ENCODE measurements around the gene VEZF1. TPM values are rescaled to one million over a fixed set of nuclear protein-coding genes. Genes with fewer than 3 reads are reported as not detected.
"Not testable (repeated sequence)": the region's sequence is repeated elsewhere in the genome, so short reads cannot be mapped to it uniquely, and the experiment has no call there.

The VEZF1 gene
- total and polyA plus RNA-seq, 9 donors = 31.6 to 83.5 (median 71.7) TPM

DNA sequence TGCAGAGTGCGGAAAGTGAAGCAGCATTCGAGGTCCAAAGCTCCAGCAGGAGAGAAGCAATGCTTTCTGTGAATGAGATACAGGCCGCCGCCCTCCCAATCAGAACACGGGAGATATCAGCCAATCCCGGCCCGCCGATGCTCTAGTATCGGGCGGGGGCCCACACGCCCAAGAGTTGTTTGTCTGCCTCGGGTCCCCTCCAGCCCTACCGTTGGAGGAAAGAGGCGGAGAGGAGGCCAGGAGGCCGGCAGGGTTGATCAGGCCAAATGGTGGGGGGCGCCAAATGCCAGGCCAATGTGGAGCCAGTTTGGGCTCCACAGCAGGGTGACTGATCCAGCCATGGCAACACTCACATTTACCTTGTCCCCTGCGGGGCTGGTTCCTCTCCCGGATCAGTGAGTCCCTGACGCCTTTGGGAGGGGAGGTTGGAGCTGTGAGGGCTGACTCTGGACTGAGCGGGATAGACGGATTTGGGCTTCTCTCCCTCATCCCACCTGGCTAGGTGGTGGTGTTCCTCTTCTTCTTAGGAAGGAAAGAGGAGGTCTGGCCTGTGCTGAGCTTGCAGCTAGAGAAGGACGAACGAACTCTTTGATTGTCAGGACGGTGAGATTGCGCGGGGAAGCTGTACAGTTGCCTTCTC is 22.4 kb downstream of the VEZF1 start:
- Histone ChIP-seq H3K36me3 (no peaks in the 10 kb centered on the region), H3K9me3 (no peaks in the 10 kb centered on the region), H3K27ac (no peak overlapping the region), H3K4me1 (ENCODE audit: insufficient read depth) (no peaks in the 10 kb centered on the region), H3K27me3 (no peaks in the 10 kb centered on the region), H3K4me3 (no peak overlapping the region)
- DNase-seq = no peak
- intact Hi-C loops (cut with DNase I) = no loop called here
- TF ChIP-seq EP300 (IDR thresholded peaks at IDR 0.05) = no peak
- WGBS, 3 donors = 76 to 81% (median 78%) methylated on average over 26 of the region's 26 CpGs

DNA sequence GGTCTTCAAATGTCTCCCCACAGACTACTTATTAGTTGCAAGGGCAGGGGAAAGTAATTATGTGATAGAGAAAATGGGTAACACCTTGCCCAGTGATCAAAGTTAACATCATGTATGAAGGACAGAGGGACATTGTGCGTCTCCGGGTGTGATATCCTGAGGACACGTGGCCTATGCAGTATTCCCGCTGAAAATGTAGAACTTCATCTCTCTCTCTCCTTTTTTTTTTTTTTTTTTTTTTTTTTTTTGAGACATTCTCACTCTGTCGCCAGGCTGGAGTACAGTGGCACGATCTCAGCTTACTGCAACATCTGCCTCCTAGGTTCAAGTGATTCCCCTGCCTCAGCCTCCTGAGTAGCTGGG is 24.9 kb downstream of the VEZF1 start:
- no peaks in the 10 kb centered on the region for H3K4me1 ChIP-seq (ENCODE audit: insufficient read depth)
- DNase-seq = no peak
- WGBS, 3 donors = 93 to 96% (median 94%) methylated on average over 6 of the region's 6 CpGs
- no peaks in the 10 kb centered on the region for H3K36me3 ChIP-seq
- intact Hi-C loops (cut with DNase I) = no loop called here
- H3K4me3 ChIP-seq = no peak overlapping the region
- no peaks in the 10 kb centered on the region for H3K27me3 ChIP-seq
- no peak overlapping the region for H3K27ac ChIP-seq
- no peaks in the 10 kb centered on the region for H3K9me3 ChIP-seq
- TF ChIP-seq CTCF (IDR thresholded peaks at IDR 0.05) (no peak), POLR2A (IDR thresholded peaks at IDR 0.05) (no peak), EP300 (IDR thresholded peaks at IDR 0.05) (no peak)

DNA sequence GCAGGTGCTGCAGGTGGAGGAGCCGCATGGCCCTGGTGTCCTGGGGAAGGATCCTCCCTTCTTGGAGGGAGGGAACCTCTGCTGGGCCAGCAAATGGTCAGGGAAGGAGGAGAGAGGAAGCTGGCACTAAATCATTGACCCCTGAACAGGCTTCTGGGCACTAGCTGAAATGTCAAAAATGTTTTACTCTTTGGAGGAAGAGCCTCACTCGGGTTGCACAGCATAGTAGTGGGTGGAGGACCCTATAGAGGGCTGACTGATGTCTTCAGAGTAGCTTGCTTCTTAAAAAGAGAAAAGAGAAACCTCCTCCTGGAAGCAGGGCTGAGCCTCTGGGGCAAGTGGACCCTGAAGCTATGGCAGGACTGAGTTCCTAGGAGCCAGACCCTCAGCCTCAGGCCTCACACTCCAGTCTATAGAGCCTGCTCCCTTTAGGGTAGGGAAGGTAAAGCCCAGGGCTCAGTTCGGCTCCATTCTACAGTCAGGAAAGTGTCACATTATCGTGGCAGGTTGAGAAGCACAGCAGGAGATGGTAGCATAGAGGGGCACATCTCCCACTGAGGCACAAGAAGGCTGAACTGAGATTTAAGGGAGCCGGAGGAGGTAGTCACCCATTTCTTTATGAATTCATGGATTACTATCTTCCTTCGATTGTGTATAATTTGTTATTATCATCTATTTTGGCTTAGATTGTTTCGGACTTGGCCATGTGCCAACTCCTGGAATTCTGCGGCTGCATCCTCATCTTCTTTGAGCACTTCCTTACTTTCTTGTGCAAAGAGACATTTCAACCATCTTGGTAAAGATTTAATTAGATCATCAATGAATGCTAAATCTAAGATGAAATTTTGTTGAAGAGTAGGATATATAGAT is 25.5 kb downstream of the VEZF1 start:
- Histone ChIP-seq H3K27ac (no peak overlapping the region), H3K36me3 (no peaks in the 10 kb centered on the region), H3K4me1 (ENCODE audit: insufficient read depth) (no peaks in the 10 kb centered on the region), H3K27me3 (no peaks in the 10 kb centered on the region), H3K9me3 (no peaks in the 10 kb centered on the region), H3K4me3 (no peak overlapping the region)
- intact Hi-C loops (cut with DNase I) = no loop called here
- no peak for DNase-seq
- WGBS, 3 donors = 61 to 69% (median 67%) methylated on average over 8 of the region's 8 CpGs
- TF ChIP-seq POLR2A (IDR thresholded peaks at IDR 0.05) = no peak
- no peak for TF ChIP-seq EP300 (IDR thresholded peaks at IDR 0.05)
- no peak for TF ChIP-seq CTCF (IDR thresholded peaks at IDR 0.05)

- H3K36me3 ChIP-seq = no peaks in the 10 kb centered on the region
- intact Hi-C loops (cut with DNase I) = loop anchor here in 1 of 4 donors (10.0 kb wide), 1 partner anchor 65 kb away; no protein-coding TSS in a partner anchor
- H3K4me1 ChIP-seq (ENCODE audit: insufficient read depth) = no peaks in the 10 kb centered on the region
- DNase-seq = no peak
- no peaks in the 10 kb centered on the region for H3K9me3 ChIP-seq
- no peak for TF ChIP-seq EP300 (IDR thresholded peaks at IDR 0.05)
- TF ChIP-seq POLR2A (IDR thresholded peaks at IDR 0.05) = no peak
- no peak for TF ChIP-seq CTCF (IDR thresholded peaks at IDR 0.05)
- H3K27me3 ChIP-seq = no peaks in the 10 kb centered on the region
- no peak overlapping the region for H3K4me3 ChIP-seq
- no peak overlapping the region for H3K27ac ChIP-seq
- WGBS, 3 donors = 88 to 90% (median 88%) methylated on average over 6 of the region's 6 CpGs
Measured at GRCh38 chr17:57959929-57960328, 28.1 kb downstream of the VEZF1 start.

- 94 to 95% (median 94%) methylated on average over 15 of the region's 15 CpGs for WGBS, 3 donors
- not testable (repeated sequence) for H3K36me3 ChIP-seq; H3K27ac ChIP-seq; H3K4me3 ChIP-seq; H3K4me1 ChIP-seq (ENCODE audit: insufficient read depth); H3K9me3 ChIP-seq; DNase-seq; H3K27me3 ChIP-seq
- intact Hi-C loops (cut with DNase I) = loop anchor here in 1 of 4 donors (10.0 kb wide), 1 partner anchor 64 kb away; no protein-coding TSS in a partner anchor
Measured at GRCh38 chr17:57958391-57958790, 29.7 kb downstream of the VEZF1 start.

All from ovary (tissue), 9 donors.